GM23338 (cell line): ENCODE results near the gene AFTPH. TPM values are rescaled to one million over a fixed set of nuclear protein-coding genes. Genes with fewer than 3 reads are reported as not detected.

Experiments used
- ATAC-seq: fragments of 200-7000 bp; cut with Tn5 transposase; 3 replicates; pipeline ENCODE4 v1.9.1; 2020
- DNase-seq: peaks from one replicate; pipeline ENCODE4 v3.0.0-alpha.2; 2015; ENCODE audit warnings: low spot score
- H2AFZ ChIP-seq: fragments of 200-600 bp; sonication (generic); 2 replicates; pipeline ENCODE4 v1.8.0; 2016; ENCODE audit warnings: antibody characterized with exemption, mild to moderate bottlenecking, moderate library complexity
- H3F3A ChIP-seq: fragments of 200-600 bp; sonication (generic); replicated peaks from 2 replicates; pipeline ENCODE4 v1.8.0; 2017; ENCODE audit warnings: antibody characterized with exemption, mixed run types, low read depth
- H3K27ac ChIP-seq: fragments of 200-600 bp; sonication (generic); 2 replicates; pipeline ENCODE4 v1.6.1; 2016; ENCODE audit warnings: low read depth
- H3K27me3 ChIP-seq: fragments of 200-600 bp; sonication (generic); 2 replicates; pipeline ENCODE4 v1.8.0; 2016; ENCODE audit warnings: mild to moderate bottlenecking, mixed run types, moderate library complexity; ENCODE audit not compliant: insufficient read depth
- H3K36me3 ChIP-seq: fragments of 200-600 bp; sonication (generic); 2 replicates; pipeline ENCODE4 v1.8.0; 2016; ENCODE audit warnings: mild to moderate bottlenecking; ENCODE audit not compliant: insufficient read depth
- H3K4me1 ChIP-seq: fragments of 200-600 bp; sonication (generic); 2 replicates; pipeline ENCODE4 v1.8.0; 2016; ENCODE audit warnings: mild to moderate bottlenecking, moderate library complexity; ENCODE audit not compliant: insufficient read depth
- H3K4me2 ChIP-seq: fragments of 200-600 bp; sonication (generic); 2 replicates; pipeline ENCODE4 v1.7.1; 2017; ENCODE audit warnings: mixed run types
- H3K4me3 ChIP-seq: fragments of 200-600 bp; sonication (generic); 2 replicates; pipeline ENCODE4 v1.6.1; 2016; ENCODE audit warnings: mixed run types
- H3K79me2 ChIP-seq: fragments of 200-600 bp; sonication (generic); replicated peaks from 2 replicates; pipeline ENCODE4 v1.8.0; 2017; ENCODE audit warnings: mild to moderate bottlenecking; ENCODE audit not compliant: insufficient read depth
- H3K9me2 ChIP-seq: fragments of 200-600 bp; sonication (generic); 2 replicates; pipeline ENCODE4 v1.8.0; 2017; ENCODE audit not compliant: insufficient read depth
- H4K20me1 ChIP-seq: fragments of 200-600 bp; sonication (generic); replicated peaks from 2 replicates; pipeline ENCODE4 v1.8.0; 2017; ENCODE audit warnings: mild to moderate bottlenecking; ENCODE audit not compliant: insufficient read depth
- H3K27ac Mint-ChIP-seq: 2 replicates; pipeline ENCODE4 v1.8.0; 2020; ENCODE audit warnings: inconsistent platforms, mild to moderate bottlenecking, moderate library complexity, mixed read lengths
- H3K27me3 Mint-ChIP-seq: 3 replicates; pipeline ENCODE4 v1.8.0; 2022; ENCODE audit warnings: low read depth, mild to moderate bottlenecking, moderate library complexity, mixed read lengths, inconsistent platforms; ENCODE audit not compliant: insufficient read depth, poor library complexity
- H3K36me3 Mint-ChIP-seq: 3 replicates; pipeline ENCODE4 v1.8.0; 2021; ENCODE audit warnings: low read depth, mild to moderate bottlenecking, inconsistent platforms, moderate library complexity, mixed read lengths
- H3K4me1 Mint-ChIP-seq: 3 replicates; pipeline ENCODE4 v1.8.0; 2020; ENCODE audit warnings: mild to moderate bottlenecking, inconsistent platforms, mixed read lengths
- H3K4me3 Mint-ChIP-seq: 3 replicates; pipeline ENCODE4 v1.8.0; 2021; ENCODE audit warnings: moderate library complexity, mild to moderate bottlenecking, inconsistent platforms, mixed read lengths
- H3K9me3 Mint-ChIP-seq: 3 replicates; pipeline ENCODE4 v1.8.0; 2020; ENCODE audit warnings: moderate library complexity, mild to moderate bottlenecking, inconsistent platforms, mixed read lengths
- CREB1 ChIP-seq: fragments of 250-450 bp; sonication (Bioruptor Pico); IDR thresholded peaks from 2 replicates; pipeline ENCODE4 v1.5.0; 2020; ENCODE audit warnings: low read depth, mild to moderate bottlenecking, moderate library complexity
- CTCF ChIP-seq, 2 experiments: fragments of 200-600 bp in 1 of 2; sonication (generic) in 1 of 2; conservative IDR thresholded peaks; 2 replicates each; pipeline versions ENCODE4 v1.5.1 to v1.6.1; 2016 to 2017; ENCODE audit warnings: antibody characterized with exemption in 2 of 2, low read depth in 2 of 2, mild to moderate bottlenecking in 2 of 2, moderate library complexity in 1 of 2
- ETS1 ChIP-seq: IDR thresholded peaks from 2 replicates; pipeline ENCODE4 v1.6.1; 2016; ENCODE audit warnings: antibody characterized with exemption
- EZH2 ChIP-seq: fragments of 200-600 bp; sonication (generic); IDR thresholded peaks from one replicate; pipeline ENCODE4 v1.8.0; 2017; ENCODE audit warnings: antibody characterized with exemption, mild to moderate bottlenecking, low read depth; ENCODE audit not compliant: unreplicated experiment
- EZH2phosphoT487 ChIP-seq: fragments of 200-600 bp; sonication (generic); IDR thresholded peaks from one replicate; pipeline ENCODE4 v1.8.1; 2018; ENCODE audit warnings: antibody characterized with exemption; ENCODE audit not compliant: unreplicated experiment
- JUNB ChIP-seq: IDR thresholded peaks from one replicate; pipeline ENCODE4 v1.6.1; 2016; ENCODE audit warnings: antibody characterized with exemption; ENCODE audit not compliant: unreplicated experiment
- NANOG ChIP-seq: IDR thresholded peaks from 2 replicates; pipeline ENCODE4 v1.6.1; 2016; ENCODE audit warnings: antibody characterized with exemption, borderline replicate concordance
- POLR2AphosphoS5 ChIP-seq: IDR thresholded peaks from 2 replicates; pipeline ENCODE4 v1.6.1; 2016; ENCODE audit warnings: antibody characterized with exemption, low read depth
- REST ChIP-seq: IDR thresholded peaks from one replicate; pipeline ENCODE4 v1.6.1; 2018; ENCODE audit warnings: antibody characterized with exemption; ENCODE audit not compliant: unreplicated experiment
- STAT1 ChIP-seq: IDR thresholded peaks from one replicate; pipeline ENCODE4 v1.6.1; 2016; ENCODE audit warnings: antibody characterized with exemption; ENCODE audit not compliant: unreplicated experiment
- ZNF114 ChIP-seq: fragments of 250-450 bp; sonication (Bioruptor Pico); IDR thresholded peaks from 2 replicates; pipeline ENCODE4 v1.5.0; 2020; ENCODE audit warnings: mild to moderate bottlenecking, moderate library complexity
- ZNF331 ChIP-seq: fragments of 250-450 bp; sonication (Bioruptor Pico); IDR thresholded peaks from 2 replicates; pipeline ENCODE4 v1.5.0; 2020; ENCODE audit warnings: low read depth, mild to moderate bottlenecking, moderate library complexity
- ZNF462 ChIP-seq: fragments of 250-450 bp; sonication (Bioruptor Pico); IDR thresholded peaks from 2 replicates; pipeline ENCODE4 v1.5.0; 2020; ENCODE audit warnings: mild to moderate bottlenecking, moderate library complexity
- polyA plus RNA-seq: library from polyadenylated mRNA; unstranded; fragments of >200 nt; fragmentation: Nextera tagmentation; extraction: Ambion mirVana; gene quantifications from 2 replicates; pipeline ENCODE4 v1.2.1, GENCODE V29; 2016
- total RNA-seq: library from RNA; depleted of rRNA; stranded (reverse); fragments of >200 nt; shearing (Covaris generic); gene quantifications from 2 replicates; pipeline ENCODE4 v1.2.3, GENCODE V29; 2014

Gene AFTPH
- total and polyA plus RNA-seq, 2 experiments from 2014 or later: 14.9 to 20.6 TPM

GRCh38 chr2:64609227-64609941 lies 85.3 kb downstream of the AFTPH start:
- Histone ChIP-seq H3K36me3 (no peaks in the 10 kb centered on the region), H3K9me2 (no peaks in the 10 kb centered on the region), H3K4me3 (peak overlapping the region; percentile 84), H4K20me1 (no peaks in the 10 kb centered on the region), H3K27me3 (peaks cover 26% of the 10 kb centered on the region), H3K4me1 (no peaks in the 10 kb centered on the region), H2AFZ (peak overlapping the region; percentile 99), H3K27ac (no peak overlapping the region), H3K4me2 (peak overlapping the region; percentile 96), H3K79me2 (no peaks in the 10 kb centered on the region), H3F3A (no peaks in the 10 kb centered on the region)
- TF ChIP-seq EZH2: no peak
- no peak for TF ChIP-seq ZNF462 (CRISPR knock-in tag)
- no peak for TF ChIP-seq STAT1
- TF ChIP-seq EZH2phosphoT487: no peak
- no peak for TF ChIP-seq ZNF331 (CRISPR knock-in tag)
- TF ChIP-seq NANOG: no peak
- no peak for TF ChIP-seq CREB1 (CRISPR knock-in tag)
- 0 out of 2 replicates have a peak, but pooled peaks have one; percentile 24 for TF ChIP-seq POLR2AphosphoS5
- TF ChIP-seq CTCF (conservative IDR thresholded peaks at IDR 0.05; ENCODE audit: low read depth in 2 of 2): peak in 1 of 2 experiments; percentile 54; a peak in 3 of 4 replicates
- TF ChIP-seq REST: no peak
- no peak for TF ChIP-seq JUNB
- TF ChIP-seq ZNF114: no peak
- TF ChIP-seq ETS1: no peak
- ATAC-seq (peak; percentile 68), DNase-seq (peak; percentile 81)
- Mint-ChIP-seq H3K4me3 (peak overlapping the region; percentile 70), H3K27ac (no peak overlapping the region), H3K9me3 (peaks cover 2% of the 10 kb centered on the region; the same call in 1 of the 3 replicates), H3K4me1 (peaks cover 4% of the 10 kb centered on the region; the same call in 2 of the 3 replicates), H3K27me3 (peaks cover 22% of the 10 kb centered on the region), H3K36me3 (no peaks in the 10 kb centered on the region)
